ENCODE data around the gene FDXR.

FDXR gene

GRCh38 chr17:74858672-74859458, 13.9 kb downstream of the FDXR start:
- DNase-seq (ENCODE audit: low read depth): no peak
- H3K4me3 ChIP-seq (ENCODE audit: low read depth, low read length): no peak overlapping the region
- no peak for TF ChIP-seq CTCF (IDR thresholded peaks at IDR 0.05; ENCODE audit: low read depth, low read length)
- TF ChIP-seq MYC (IDR thresholded peaks at IDR 0.05; ENCODE audit: low read depth, low read length): no peak
- no peak for TF ChIP-seq MAX (IDR thresholded peaks at IDR 0.05; ENCODE audit: low read depth, low read length)
- TF ChIP-seq POLR2A (IDR thresholded peaks at IDR 0.05; ENCODE audit: extremely low read depth, insufficient read length): no peak

GRCh38 chr17:74857191-74857590, 15.6 kb downstream of the FDXR start:
- no peak for DNase-seq (ENCODE audit: low read depth)
- no peak for TF ChIP-seq MYC (IDR thresholded peaks at IDR 0.05; ENCODE audit: low read depth, low read length)
- no peak for TF ChIP-seq POLR2A (IDR thresholded peaks at IDR 0.05; ENCODE audit: extremely low read depth, insufficient read length)
- TF ChIP-seq CTCF (IDR thresholded peaks at IDR 0.05; ENCODE audit: low read depth, low read length): no peak
- no peak for TF ChIP-seq MAX (IDR thresholded peaks at IDR 0.05; ENCODE audit: low read depth, low read length)
- no peak overlapping the region for H3K4me3 ChIP-seq (ENCODE audit: low read depth, low read length)

GRCh38 chr17:74856112-74856511, 16.7 kb downstream of the FDXR start:
- TF ChIP-seq POLR2A (IDR thresholded peaks at IDR 0.05; ENCODE audit: extremely low read depth, insufficient read length) (no peak), MAX (IDR thresholded peaks at IDR 0.05; ENCODE audit: low read depth, low read length) (no peak), MYC (IDR thresholded peaks at IDR 0.05; ENCODE audit: low read depth, low read length) (no peak), CTCF (IDR thresholded peaks at IDR 0.05; ENCODE audit: low read depth, low read length) (no peak)
- no peak overlapping the region for H3K4me3 ChIP-seq (ENCODE audit: low read depth, low read length)
- DNase-seq (ENCODE audit: low read depth): no peak

- DNase-seq (ENCODE audit: low read depth): no peak
- TF ChIP-seq MAX (IDR thresholded peaks at IDR 0.05; ENCODE audit: low read depth, low read length) (no peak), CTCF (IDR thresholded peaks at IDR 0.05; ENCODE audit: low read depth, low read length) (no peak), MYC (IDR thresholded peaks at IDR 0.05; ENCODE audit: low read depth, low read length) (no peak)
- H3K4me3 ChIP-seq (ENCODE audit: low read depth, low read length): no peak overlapping the region
Observed at GRCh38 chr17:74855323-74855722, 17.5 kb downstream of the FDXR start.

- TF ChIP-seq MYC (IDR thresholded peaks at IDR 0.05; ENCODE audit: low read depth, low read length) (no peak), CTCF (IDR thresholded peaks at IDR 0.05; ENCODE audit: low read depth, low read length) (no peak), MAX (IDR thresholded peaks at IDR 0.05; ENCODE audit: low read depth, low read length) (no peak), POLR2A (IDR thresholded peaks at IDR 0.05; ENCODE audit: extremely low read depth, insufficient read length) (no peak)
- no peak overlapping the region for H3K4me3 ChIP-seq (ENCODE audit: low read depth, low read length)
- DNase-seq (ENCODE audit: low read depth): no peak
Observed at GRCh38 chr17:74854792-74855191, 18.0 kb downstream of the FDXR start.

Data from NB4 (cell line).